OCI-LY1 (cell line): ENCODE measurements around the gene PNPLA5.

ENCODE experiments used
- H2AFZ ChIP-seq: fragments of 200-600 bp; sonication (generic), shearing (Covaris generic); 2 replicates; pipeline ENCODE4 v1.6.0; 2014; ENCODE audit warnings: antibody characterized with exemption, mild to moderate bottlenecking, low read length
- H3F3A ChIP-seq: fragments of 200-600 bp; sonication (generic), shearing (Covaris generic); 2 replicates; pipeline ENCODE4 v1.6.0; 2014; ENCODE audit warnings: mild to moderate bottlenecking, antibody characterized with exemption, low read length, moderate library complexity; ENCODE audit not compliant: insufficient read depth
- H3K27ac ChIP-seq: fragments of 200-600 bp; sonication (generic); 2 replicates; pipeline ENCODE4 v1.5.1; 2014; ENCODE audit warnings: low read length, mixed run types, mild to moderate bottlenecking, low read depth; ENCODE audit not compliant: poor library complexity, severe bottlenecking
- H3K27me3 ChIP-seq: fragments of 200-600 bp; sonication (generic); 2 replicates; pipeline ENCODE4 v1.6.0; 2014; ENCODE audit warnings: antibody characterized with exemption, mild to moderate bottlenecking, low read length, moderate library complexity; ENCODE audit not compliant: insufficient read depth
- H3K36me3 ChIP-seq: fragments of 200-600 bp; sonication (generic); 2 replicates; pipeline ENCODE4 v1.6.1; 2014; ENCODE audit warnings: mild to moderate bottlenecking, antibody characterized with exemption, low read length, moderate library complexity, mixed read lengths; ENCODE audit not compliant: insufficient read depth
- H3K4me1 ChIP-seq: fragments of 200-600 bp; sonication (generic); 2 replicates; pipeline ENCODE4 v1.5.1; 2014; ENCODE audit warnings: mild to moderate bottlenecking, low read length, moderate library complexity; ENCODE audit not compliant: insufficient read depth, severe bottlenecking
- H3K4me2 ChIP-seq: fragments of 200-600 bp; sonication (generic), shearing (Covaris generic); 2 replicates; pipeline ENCODE4 v1.6.1; 2014; ENCODE audit warnings: low read length
- H3K4me3 ChIP-seq: fragments of 200-600 bp; sonication (generic); 2 replicates; pipeline ENCODE4 v1.5.1; 2014; ENCODE audit warnings: low read length, low read depth, mild to moderate bottlenecking, mixed read lengths; ENCODE audit not compliant: poor library complexity, severe bottlenecking
- H3K79me2 ChIP-seq: fragments of 200-600 bp; shearing (Covaris generic); 2 replicates; pipeline ENCODE4 v1.6.1; 2016; ENCODE audit warnings: mixed run types, low read length, mixed read lengths; ENCODE audit not compliant: insufficient read depth
- H3K9ac ChIP-seq: fragments of 200-600 bp; sonication (generic), shearing (Covaris generic); 2 replicates; pipeline ENCODE4 v1.6.1; 2014; ENCODE audit warnings: mild to moderate bottlenecking, low read length, mixed read lengths
- H3K9me2 ChIP-seq: fragments of 200-600 bp; sonication (generic), shearing (Covaris generic); 2 replicates; pipeline ENCODE4 v1.6.1; 2014; ENCODE audit warnings: low read depth, mild to moderate bottlenecking, low read length, mixed read lengths
- H3K9me3 ChIP-seq: fragments of 200-600 bp; shearing (Covaris generic); 2 replicates; pipeline ENCODE4 v1.6.1; 2014; ENCODE audit warnings: low read length, mixed read lengths
- H4K20me1 ChIP-seq: fragments of 200-600 bp; sonication (generic), shearing (Covaris generic); 2 replicates; pipeline ENCODE4 v1.6.0; 2016; ENCODE audit warnings: mild to moderate bottlenecking, low read length; ENCODE audit not compliant: insufficient read depth
- EZH2 ChIP-seq: fragments of 200-600 bp; sonication (generic), shearing (Covaris generic); IDR thresholded peaks from 2 replicates; pipeline ENCODE4 v1.8.0; 2017; ENCODE audit warnings: borderline replicate concordance, mixed run types, mild to moderate bottlenecking, antibody characterized with exemption, low read length, moderate library complexity, mixed read lengths
- TF ChIP-seq, protein P1 (sequence below): fragments of 200-600 bp; sonication (generic), shearing (Covaris generic); IDR thresholded peaks from 2 replicates; pipeline ENCODE4 v1.5.1; 2017; ENCODE audit warnings: mild to moderate bottlenecking, antibody characterized with exemption, low read length, moderate library complexity, mixed read lengths

PNPLA5 gene

DNA sequence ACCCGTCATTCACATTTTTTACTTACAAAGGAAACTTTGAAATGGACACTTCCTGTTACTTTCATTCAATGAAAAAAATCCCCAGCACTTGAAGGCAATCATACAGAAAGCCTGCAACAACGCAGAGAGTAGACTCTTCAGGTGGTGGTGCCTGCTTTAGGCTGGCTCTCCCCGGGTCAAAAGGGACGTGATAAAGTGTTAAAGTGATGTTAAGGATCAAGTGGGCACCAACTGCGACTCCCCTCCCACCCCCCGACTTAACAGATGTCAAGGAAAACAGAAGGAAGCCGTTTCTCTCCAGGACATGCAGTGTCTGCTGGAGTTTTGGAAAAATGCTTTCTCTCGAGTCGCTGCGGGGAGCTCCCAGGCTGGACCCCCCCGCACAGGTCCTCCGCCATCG, 31.4 kb upstream of the PNPLA5 start:
- Histone ChIP-seq H3K36me3 (no peaks in the 10 kb centered on the region), H3K9me3 (no peaks in the 10 kb centered on the region), H3K9ac (no peak overlapping the region), H2AFZ (no peak overlapping the region), H3K27me3 (peaks cover under 1% of the 10 kb centered on the region; the same call in 1 of the 2 replicates), H3F3A (no peaks in the 10 kb centered on the region), H4K20me1 (no peaks in the 10 kb centered on the region), H3K4me3 (no peak overlapping the region), H3K9me2 (no peaks in the 10 kb centered on the region), H3K79me2 (no peaks in the 10 kb centered on the region), H3K27ac (no peak overlapping the region), H3K4me1 (no peaks in the 10 kb centered on the region), H3K4me2 (no peak overlapping the region)
- TF ChIP-seq, protein P1, sequence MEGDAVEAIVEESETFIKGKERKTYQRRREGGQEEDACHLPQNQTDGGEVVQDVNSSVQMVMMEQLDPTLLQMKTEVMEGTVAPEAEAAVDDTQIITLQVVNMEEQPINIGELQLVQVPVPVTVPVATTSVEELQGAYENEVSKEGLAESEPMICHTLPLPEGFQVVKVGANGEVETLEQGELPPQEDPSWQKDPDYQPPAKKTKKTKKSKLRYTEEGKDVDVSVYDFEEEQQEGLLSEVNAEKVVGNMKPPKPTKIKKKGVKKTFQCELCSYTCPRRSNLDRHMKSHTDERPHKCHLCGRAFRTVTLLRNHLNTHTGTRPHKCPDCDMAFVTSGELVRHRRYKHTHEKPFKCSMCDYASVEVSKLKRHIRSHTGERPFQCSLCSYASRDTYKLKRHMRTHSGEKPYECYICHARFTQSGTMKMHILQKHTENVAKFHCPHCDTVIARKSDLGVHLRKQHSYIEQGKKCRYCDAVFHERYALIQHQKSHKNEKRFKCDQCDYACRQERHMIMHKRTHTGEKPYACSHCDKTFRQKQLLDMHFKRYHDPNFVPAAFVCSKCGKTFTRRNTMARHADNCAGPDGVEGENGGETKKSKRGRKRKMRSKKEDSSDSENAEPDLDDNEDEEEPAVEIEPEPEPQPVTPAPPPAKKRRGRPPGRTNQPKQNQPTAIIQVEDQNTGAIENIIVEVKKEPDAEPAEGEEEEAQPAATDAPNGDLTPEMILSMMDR = no peak
- TF ChIP-seq EZH2 = no peak

- Histone ChIP-seq H4K20me1 (no peaks in the 10 kb centered on the region), H3K4me2 (no peak overlapping the region), H3K4me1 (no peaks in the 10 kb centered on the region)
Measured at GRCh38 chr22:43922123-43922522, 30.3 kb upstream of the PNPLA5 start.

DNA sequence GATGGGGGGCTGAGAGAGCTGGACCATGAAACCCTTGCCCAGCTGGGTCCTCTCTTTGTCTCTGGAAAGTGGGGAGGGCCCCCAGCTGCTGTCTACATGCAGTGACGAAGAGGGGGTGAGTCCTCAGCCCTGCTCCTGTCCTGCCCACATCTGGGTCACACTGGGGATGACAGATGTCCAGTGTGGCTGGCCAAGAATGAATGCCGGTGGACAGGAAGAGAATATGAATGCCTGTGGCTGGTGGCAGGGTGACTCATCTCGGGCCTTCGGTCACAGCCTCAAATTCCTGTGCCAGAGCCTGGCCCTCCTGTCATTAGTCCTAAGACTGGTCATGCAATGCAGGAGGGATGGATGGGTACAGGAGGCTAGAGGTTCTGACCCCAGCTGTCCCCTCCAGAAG, 29.6 kb upstream of the PNPLA5 start:
- Histone ChIP-seq H3K27me3 (no peaks in the 10 kb centered on the region), H3F3A (no peaks in the 10 kb centered on the region), H3K4me1 (no peaks in the 10 kb centered on the region), H3K9me2 (no peaks in the 10 kb centered on the region), H3K9me3 (no peaks in the 10 kb centered on the region), H2AFZ (no peak overlapping the region), H3K4me3 (no peak overlapping the region), H3K79me2 (no peaks in the 10 kb centered on the region), H3K27ac (no peak overlapping the region), H3K4me2 (no peak overlapping the region), H4K20me1 (no peaks in the 10 kb centered on the region), H3K36me3 (no peaks in the 10 kb centered on the region), H3K9ac (no peak overlapping the region)
- TF ChIP-seq, protein P1 = no peak
- TF ChIP-seq EZH2 = no peak

More at GRCh38 chr22:43922123-43922522, 30.3 kb upstream of the PNPLA5 start:
- no peaks in the 10 kb centered on the region for H3K79me2 ChIP-seq
- H3F3A ChIP-seq = no peaks in the 10 kb centered on the region
- no peaks in the 10 kb centered on the region for H3K36me3 ChIP-seq
- H3K27me3 ChIP-seq = no peaks in the 10 kb centered on the region
- no peaks in the 10 kb centered on the region for H3K9me2 ChIP-seq
- H2AFZ ChIP-seq = no peak overlapping the region
- no peaks in the 10 kb centered on the region for H3K9me3 ChIP-seq
- TF ChIP-seq, protein P1 = no peak
- TF ChIP-seq EZH2 = no peak
- no peak overlapping the region for H3K9ac ChIP-seq
- H3K4me3 ChIP-seq = no peak overlapping the region
- no peak overlapping the region for H3K27ac ChIP-seq
